Measurements from ENCODE around the gene LRBA.

GRCh38 chr4:150903603-150904002 is 111.5 kb downstream of the LRBA start:
- no peak for TF ChIP-seq POLR2AphosphoS5 (IDR thresholded peaks at IDR 0.05)
- TF ChIP-seq, protein P1, sequence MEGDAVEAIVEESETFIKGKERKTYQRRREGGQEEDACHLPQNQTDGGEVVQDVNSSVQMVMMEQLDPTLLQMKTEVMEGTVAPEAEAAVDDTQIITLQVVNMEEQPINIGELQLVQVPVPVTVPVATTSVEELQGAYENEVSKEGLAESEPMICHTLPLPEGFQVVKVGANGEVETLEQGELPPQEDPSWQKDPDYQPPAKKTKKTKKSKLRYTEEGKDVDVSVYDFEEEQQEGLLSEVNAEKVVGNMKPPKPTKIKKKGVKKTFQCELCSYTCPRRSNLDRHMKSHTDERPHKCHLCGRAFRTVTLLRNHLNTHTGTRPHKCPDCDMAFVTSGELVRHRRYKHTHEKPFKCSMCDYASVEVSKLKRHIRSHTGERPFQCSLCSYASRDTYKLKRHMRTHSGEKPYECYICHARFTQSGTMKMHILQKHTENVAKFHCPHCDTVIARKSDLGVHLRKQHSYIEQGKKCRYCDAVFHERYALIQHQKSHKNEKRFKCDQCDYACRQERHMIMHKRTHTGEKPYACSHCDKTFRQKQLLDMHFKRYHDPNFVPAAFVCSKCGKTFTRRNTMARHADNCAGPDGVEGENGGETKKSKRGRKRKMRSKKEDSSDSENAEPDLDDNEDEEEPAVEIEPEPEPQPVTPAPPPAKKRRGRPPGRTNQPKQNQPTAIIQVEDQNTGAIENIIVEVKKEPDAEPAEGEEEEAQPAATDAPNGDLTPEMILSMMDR (IDR thresholded peaks at IDR 0.05), result no peak
- no peak for TF ChIP-seq POLR2A (IDR thresholded peaks at IDR 0.05)
- TF ChIP-seq EP300 (IDR thresholded peaks at IDR 0.05), result no peak
